ENCODE results near the gene MMP2.

The MMP2 gene

GRCh38 chr16:55494994-55495421, 16.0 kb downstream of the MMP2 start:
- peak; percentile 95 for DNase-seq (ENCODE audit: low read depth)

GRCh38 chr16:55495616-55496289, 16.8 kb downstream of the MMP2 start:
- peak; percentile 85 for DNase-seq (ENCODE audit: low read depth)

- no peak for DNase-seq (ENCODE audit: low read depth)
Observed at GRCh38 chr16:55496509-55497145, 17.6 kb downstream of the MMP2 start.

- no peak for DNase-seq (ENCODE audit: low read depth)
Observed at GRCh38 chr16:55497558-55497957, 18.6 kb downstream of the MMP2 start.

GRCh38 chr16:55498101-55498500, 19.1 kb downstream of the MMP2 start:
- no peak for DNase-seq (ENCODE audit: low read depth)

- no peak for DNase-seq (ENCODE audit: low read depth)
Observed at GRCh38 chr16:55499281-55499680, 20.3 kb downstream of the MMP2 start.

GRCh38 chr16:55499951-55500529, 21.0 kb downstream of the MMP2 start:
- DNase-seq (ENCODE audit: low read depth): peak; percentile 100

GRCh38 chr16:55500530-55501011, 21.6 kb downstream of the MMP2 start:
- DNase-seq (ENCODE audit: low read depth): peak; percentile 50

- DNase-seq (ENCODE audit: low read depth): peak; percentile 42
Observed at GRCh38 chr16:55501549-55502322, 22.7 kb downstream of the MMP2 start.

- DNase-seq (ENCODE audit: low read depth): peak; percentile 97
Observed at GRCh38 chr16:55502801-55503366, 23.9 kb downstream of the MMP2 start.

GRCh38 chr16:55503726-55504550, 24.9 kb downstream of the MMP2 start:
- DNase-seq (ENCODE audit: low read depth): no peak

GRCh38 chr16:55505333-55506015, 26.5 kb downstream of the MMP2 start:
- no peak for DNase-seq (ENCODE audit: low read depth)

GRCh38 chr16:55506083-55506482, 27.1 kb downstream of the MMP2 start:
- no peak for DNase-seq (ENCODE audit: low read depth)

GRCh38 chr16:55506708-55507107, 27.7 kb downstream of the MMP2 start:
- DNase-seq (ENCODE audit: low read depth): no peak

- DNase-seq (ENCODE audit: low read depth): peak; percentile 54
Observed at GRCh38 chr16:55508271-55508921, 29.4 kb downstream of the MMP2 start.

- peak; percentile 76 for DNase-seq (ENCODE audit: low read depth)
Observed at GRCh38 chr16:55508941-55509931, 30.2 kb downstream of the MMP2 start, which contains the start of gene LPCAT2. Gene LPCAT2 (plus strand): TSS chr16:55509072. CDS start chr16:55509182, 110 bp downstream.

- DNase-seq (ENCODE audit: low read depth): no peak
Observed at GRCh38 chr16:55510185-55510805, 31.3 kb downstream of the MMP2 start.

- DNase-seq (ENCODE audit: low read depth): no peak
Observed at GRCh38 chr16:55512941-55513340, 33.9 kb downstream of the MMP2 start.
